Thoracic aorta (tissue), 2 donors: ENCODE data around the gene TUBGCP2. TPM values are rescaled to one million over a fixed set of nuclear protein-coding genes. Genes with fewer than 3 reads are reported as not detected.
A peak's percentile ranks its signal among the peaks of the same experiment; 100 is the strongest.
"Not testable (repeated sequence)": the region's sequence is repeated elsewhere in the genome, so short reads cannot be mapped to it uniquely, and the experiment has no call there.

Experiments used
- ATAC-seq: fragments of 150-250 bp; one replicate; pipeline ENCODE4 v1.8.0; 2017; ENCODE audit warnings: low read depth; ENCODE audit not compliant: insufficient number of reproducible peaks, low FRiP score
- DNase-seq: peaks from one replicate; pipeline ENCODE4 v3.0.0-alpha.2; 2020; ENCODE audit warnings: low spot score
- H3K27ac ChIP-seq, 2 donors: fragments of 200-600 bp; sonication (generic); 1 replicate in 1 of 2; 2 replicates in 1 of 2; pipeline ENCODE4 v1.5.1; 2016; ENCODE audit warnings: mild to moderate bottlenecking in 2 of 2, moderate library complexity in 2 of 2
- H3K27me3 ChIP-seq: fragments of 200-600 bp; sonication (generic); replicated peaks from 2 replicates; pipeline ENCODE4 v1.6.0; 2016; ENCODE audit warnings: mild to moderate bottlenecking; ENCODE audit not compliant: insufficient read depth
- H3K36me3 ChIP-seq: fragments of 200-600 bp; sonication (generic); one replicate; pipeline ENCODE4 v1.5.1; 2016
- H3K4me1 ChIP-seq, 2 donors: fragments of 200-600 bp; sonication (generic); 1 replicate in 1 of 2; 2 replicates in 1 of 2; pipeline versions ENCODE4 v1.5.1 to v1.6.0; 2016; ENCODE audit warnings: low read depth in 2 of 2, mild to moderate bottlenecking in 1 of 2; ENCODE audit not compliant: control insufficient read depth in 1 of 2
- H3K4me3 ChIP-seq: fragments of 200-600 bp; sonication (generic); 2 replicates; pipeline ENCODE4 v1.5.1; 2016; ENCODE audit warnings: mild to moderate bottlenecking
- H3K9me3 ChIP-seq: fragments of 200-600 bp; sonication (generic); 2 replicates; pipeline ENCODE4 v1.5.1; 2016
- CTCF ChIP-seq: fragments of 200-600 bp; sonication (generic); IDR thresholded peaks from one replicate; pipeline ENCODE4 v1.5.1; 2019; ENCODE audit warnings: antibody characterized with exemption
- total RNA-seq, 2 donors: library from RNA; depleted of rRNA; stranded (reverse); fragments of >200 nt; gene quantifications; one replicate each; pipeline versions ENCODE4 v1.1.0 to v1.2.3, GENCODE V29; 2016

TUBGCP2 gene
- total RNA-seq, 2 donors from 2014 or later, result 51.2 to 65.5 TPM

GRCh38 chr10:133326745-133327650 lies 18.3 kb upstream of the TUBGCP2 start:
- Histone ChIP-seq H3K4me3 (no peak overlapping the region), H3K36me3 (no peaks in the 10 kb centered on the region), H3K27ac (no peak overlapping the region), H3K9me3 (no peaks in the 10 kb centered on the region), H3K27me3 (peaks cover 25% of the 10 kb centered on the region), H3K4me1 (peaks cover 9 to 24% of the 10 kb centered on the region in 2 donors)
- DNase-seq (no peak), ATAC-seq (no peak)
- TF ChIP-seq CTCF, result no peak

GRCh38 chr10:133326223-133326551 lies 17.5 kb upstream of the TUBGCP2 start:
- ATAC-seq (no peak), DNase-seq (no peak)
- TF ChIP-seq CTCF, result no peak
- no peaks in the 10 kb centered on the region for H3K9me3 ChIP-seq
- H3K36me3 ChIP-seq, result no peaks in the 10 kb centered on the region
- H3K27ac ChIP-seq, result no peak overlapping the region
- peaks cover 9 to 24% of the 10 kb centered on the region in 2 donors for H3K4me1 ChIP-seq
- peak overlapping the region; percentile 67 for H3K4me3 ChIP-seq
- peaks cover 25% of the 10 kb centered on the region for H3K27me3 ChIP-seq

- no peaks in the 10 kb centered on the region for H3K9me3 ChIP-seq
- peaks cover 9 to 24% of the 10 kb centered on the region in 2 donors for H3K4me1 ChIP-seq
- ATAC-seq, result no peak
- H3K27ac ChIP-seq, result no peak overlapping the region
- TF ChIP-seq CTCF, result no peak
- no peak for DNase-seq
- H3K27me3 ChIP-seq, result peaks cover 25% of the 10 kb centered on the region
- no peaks in the 10 kb centered on the region for H3K36me3 ChIP-seq
- peak overlapping the region; percentile 67 for H3K4me3 ChIP-seq
Observed at GRCh38 chr10:133325440-133326222, 17.0 kb upstream of the TUBGCP2 start.

- Histone ChIP-seq H3K9me3 (no peaks in the 10 kb centered on the region), H3K4me3 (peak overlapping the region; percentile 67), H3K36me3 (no peaks in the 10 kb centered on the region), H3K4me1 (peaks cover 9 to 23% of the 10 kb centered on the region in 2 donors), H3K27ac (no peak overlapping the region), H3K27me3 (peaks cover 25% of the 10 kb centered on the region)
- TF ChIP-seq CTCF, result no peak
- DNase-seq (no peak), ATAC-seq (no peak)
Observed at GRCh38 chr10:133324857-133325260, 16.2 kb upstream of the TUBGCP2 start.

GRCh38 chr10:133324198-133324792 lies 15.6 kb upstream of the TUBGCP2 start:
- no peak overlapping the region for H3K27ac ChIP-seq

GRCh38 chr10:133322064-133322709 lies 13.5 kb upstream of the TUBGCP2 start:
- ATAC-seq, H3K9me3 ChIP-seq, H3K27ac ChIP-seq, H3K36me3 ChIP-seq, H3K4me3 ChIP-seq, DNase-seq: not testable (repeated sequence)
- Histone ChIP-seq H3K4me1 (peaks cover 13 to 22% of the 10 kb centered on the region in 2 donors), H3K27me3 (peaks cover 17% of the 10 kb centered on the region)

More at GRCh38 chr10:133324198-133324792, 15.6 kb upstream of the TUBGCP2 start:
- ATAC-seq (no peak), DNase-seq (no peak)
- peaks cover 25% of the 10 kb centered on the region for H3K27me3 ChIP-seq
- peaks cover 9 to 17% of the 10 kb centered on the region in 2 donors for H3K4me1 ChIP-seq
- H3K9me3 ChIP-seq, result no peaks in the 10 kb centered on the region
- H3K36me3 ChIP-seq, result no peaks in the 10 kb centered on the region
- TF ChIP-seq CTCF, result no peak
- no peak overlapping the region for H3K4me3 ChIP-seq

GRCh38 chr10:133320852-133321422 lies 12.3 kb upstream of the TUBGCP2 start:
- not testable (repeated sequence) for H3K36me3 ChIP-seq, DNase-seq, H3K4me3 ChIP-seq, ATAC-seq, H3K9me3 ChIP-seq, H3K27me3 ChIP-seq, H3K27ac ChIP-seq
- peaks cover 11 to 17% of the 10 kb centered on the region in 2 donors for H3K4me1 ChIP-seq
